SK-N-SH (cell line): ENCODE results near the gene QSOX1. TPM values are rescaled to one million over a fixed set of nuclear protein-coding genes. Genes with fewer than 3 reads are reported as not detected.

Source experiments
- CTCF ChIA-PET: fragments of 300-600, 350-600 bp; formaldehyde crosslinking; extraction: SDS; loops from one replicate; lab custom pipeline; 2021; lab: Yijun Ruan, JAX
- POLR2A ChIA-PET: fragments of 350-600 bp; sonication (Branson Sonifier 250); formaldehyde crosslinking; extraction: SDS; loops from one replicate; lab custom pipeline; 2020; ENCODE audit warnings: antibody characterized with exemption, inconsistent platforms; lab: Yijun Ruan, JAX
- DNase-seq: peaks from one replicate; pipeline ENCODE4 v3.0.0; 2012
- H2AFZ ChIP-seq: fragments of 200-600 bp; sonication (generic); 2 replicates; pipeline ENCODE4 v1.8.1; 2016; ENCODE audit warnings: antibody characterized with exemption, mild to moderate bottlenecking, low read depth
- H3F3A ChIP-seq: fragments of 200-600 bp; sonication (generic); replicated peaks from 2 replicates; pipeline ENCODE3; 2016; ENCODE audit warnings: antibody characterized with exemption, mild to moderate bottlenecking; ENCODE audit not compliant: insufficient read depth
- H3K27ac ChIP-seq, 2 experiments: fragments of 200-500 bp in 1 of 2; fragments of 200-600 bp in 1 of 2; sonication (Bioruptor generic) in 1 of 2; sonication (generic), shearing (Covaris generic) in 1 of 2; 2 replicates each; pipeline versions ENCODE4 v1.5.1 to v1.6.1; 2014 to 2016; ENCODE audit warnings: low read depth in 2 of 2, inconsistent platforms in 1 of 2, low read length in 1 of 2, mild to moderate bottlenecking in 1 of 2, mixed read lengths in 1 of 2
- H3K27me3 ChIP-seq: fragments of 200-600 bp; sonication (generic), shearing (Covaris generic); 2 replicates; pipeline ENCODE4 v1.6.1; 2016; ENCODE audit warnings: mixed run types; ENCODE audit not compliant: insufficient read depth
- H3K36me3 ChIP-seq, 2 experiments: fragments of 200-500 bp in 1 of 2; fragments of 200-600 bp in 1 of 2; sonication (Bioruptor generic) in 1 of 2; sonication (generic) in 1 of 2; replicated peaks in 1 of 2; 2 replicates each; pipeline versions ENCODE3 to v1.5.1; 2014 to 2016; ENCODE audit warnings: low read length in 1 of 2, mild to moderate bottlenecking in 1 of 2; ENCODE audit not compliant: insufficient read depth in 2 of 2, control insufficient read depth in 1 of 2
- H3K4me1 ChIP-seq, 2 experiments: fragments of 200-500 bp in 1 of 2; fragments of 200-600 bp in 1 of 2; sonication (Bioruptor generic) in 1 of 2; sonication (generic), shearing (Covaris generic) in 1 of 2; 2 replicates each; pipeline versions ENCODE4 v1.5.1 to v1.6.1; 2014 to 2016; ENCODE audit warnings: low read depth in 1 of 2, low read length in 1 of 2, mixed run types in 1 of 2; ENCODE audit not compliant: insufficient read depth in 2 of 2, control insufficient read depth in 1 of 2
- H3K4me2 ChIP-seq: fragments of 200-600 bp; sonication (generic), shearing (Covaris generic); 2 replicates; pipeline ENCODE4 v1.6.1; 2017; ENCODE audit warnings: mixed run types
- H3K4me3 ChIP-seq, 2 experiments: fragments of 200-500 bp in 1 of 2; fragments of 200-600 bp in 1 of 2; sonication (Bioruptor generic) in 1 of 2; sonication (generic), shearing (Covaris generic) in 1 of 2; 2 replicates each; pipeline versions ENCODE4 v1.5.1 to v1.8.1; 2014 to 2016; ENCODE audit warnings: low read depth in 2 of 2, inconsistent platforms in 1 of 2, low read length in 1 of 2, mild to moderate bottlenecking in 1 of 2, mixed read lengths in 1 of 2, moderate library complexity in 1 of 2
- H3K79me2 ChIP-seq: fragments of 200-600 bp; sonication (generic); 2 replicates; pipeline ENCODE4 v1.8.1; 2017; ENCODE audit warnings: mild to moderate bottlenecking; ENCODE audit not compliant: insufficient read depth
- H3K9ac ChIP-seq: fragments of 200-600 bp; sonication (generic); 2 replicates; pipeline ENCODE4 v1.6.1; 2017; ENCODE audit warnings: mixed run types
- H3K9me2 ChIP-seq: fragments of 200-600 bp; sonication (generic); 2 replicates; pipeline ENCODE4 v1.6.1; 2017; ENCODE audit warnings: mixed run types
- H3K9me3 ChIP-seq: fragments of 200-600 bp; sonication (generic); 2 replicates; pipeline ENCODE4 v1.6.1; 2017; ENCODE audit warnings: mixed run types, mild to moderate bottlenecking, moderate library complexity
- H4K20me1 ChIP-seq: fragments of 200-600 bp; sonication (generic); 2 replicates; pipeline ENCODE4 v1.6.1; 2017; ENCODE audit warnings: mild to moderate bottlenecking, mixed run types; ENCODE audit not compliant: insufficient read depth
- ELF1 ChIP-seq: IDR thresholded peaks from 2 replicates; pipeline ENCODE4 v1.4.0; 2012
- FOSL2 ChIP-seq: IDR thresholded peaks from 2 replicates; pipeline ENCODE4 v1.4.0; 2012; ENCODE audit warnings: low read depth, mild to moderate bottlenecking, moderate library complexity, borderline replicate concordance
- JUND ChIP-seq: IDR thresholded peaks from 2 replicates; pipeline ENCODE4 v1.4.0; 2012
- MXI1 ChIP-seq: IDR thresholded peaks from 2 replicates; pipeline ENCODE4 v1.6.1; 2012; ENCODE audit warnings: mild to moderate bottlenecking, low read depth, low read length, improper control_type of control experiment
- NFIC ChIP-seq: IDR thresholded peaks from 2 replicates; pipeline ENCODE4 v1.4.0; 2012; ENCODE audit warnings: borderline replicate concordance
- RAD21 ChIP-seq: IDR thresholded peaks from 2 replicates; pipeline ENCODE4 v1.6.1; 2012; ENCODE audit warnings: mild to moderate bottlenecking, low read length
- YY1 ChIP-seq: IDR thresholded peaks from 2 replicates; pipeline ENCODE4 v1.4.0; 2012; ENCODE audit warnings: low read depth, mild to moderate bottlenecking
- WGBS: methylation state at CpG from one replicate; pipeline ENCODE4 v1.1.6; 2017; ENCODE audit warnings: low lambda C conversion rate; 5-methylcytosine and 5-hydroxymethylcytosine counted together
- polyA plus RNA-seq, 3 experiments: library from polyadenylated mRNA; depleted of rRNA; stranded (reverse); fragments of >200 nt; gene quantifications; 2 replicates each; pipeline ENCODE4 v1.2.3, GENCODE V29; 2012
- TF ChIP-seq, protein P1 (sequence below): IDR thresholded peaks from 2 replicates; pipeline ENCODE4 v1.4.0; 2012; ENCODE audit warnings: low read depth, borderline replicate concordance
- TF ChIP-seq, protein P2 (sequence below): fragments of 150-350 bp; IDR thresholded peaks from 2 replicates; pipeline ENCODE4 v1.6.1; 2017; ENCODE audit warnings: antibody characterized with exemption, low read length, low read depth, borderline replicate concordance
- TF ChIP-seq, protein P3 (sequence below): fragments of 200-600 bp; sonication (generic); IDR thresholded peaks from 2 replicates; pipeline ENCODE4 v1.6.1; 2017; ENCODE audit warnings: antibody characterized with exemption, mild to moderate bottlenecking, moderate library complexity
- TF ChIP-seq, protein P4 (sequence below): IDR thresholded peaks from 2 replicates; pipeline ENCODE4 v1.6.1; 2012; ENCODE audit warnings: mild to moderate bottlenecking, low read depth, low read length, moderate library complexity

The QSOX1 gene
- polyA plus RNA-seq, 1 of the 3 experiments (the other 2 are of a cell fraction): 359 TPM

DNA sequence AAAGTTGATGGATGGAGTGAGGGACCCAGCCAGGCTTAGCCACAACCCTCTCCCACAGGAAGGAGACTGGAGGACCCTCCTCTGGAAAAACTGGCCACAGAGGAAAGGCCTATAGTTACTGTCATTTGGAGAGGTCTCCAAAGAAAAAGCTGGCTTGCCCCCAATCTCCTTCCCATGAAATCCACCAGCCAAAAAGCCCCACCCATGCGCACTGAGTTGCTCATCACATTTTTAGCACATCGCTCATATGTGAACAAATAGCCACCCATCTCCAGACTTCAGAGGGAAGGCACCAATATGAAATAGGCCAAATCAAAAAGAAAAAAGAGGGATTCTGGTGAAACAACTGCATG lies 36.9 kb upstream of the QSOX1 start:
- H3K36me3 ChIP-seq: peaks cover 0 to 14% of the 10 kb centered on the region in 2 experiments
- H3K9ac ChIP-seq: no peak overlapping the region
- H4K20me1 ChIP-seq: no peaks in the 10 kb centered on the region
- peak overlapping the region; percentile 47; the same call in 1 of the 2 replicates for H2AFZ ChIP-seq
- ChIA-PET POLR2A (no interaction called here), CTCF (no interaction called here)
- H3K4me3 ChIP-seq: no peak overlapping the region
- no peak overlapping the region for H3K4me2 ChIP-seq
- H3K9me3 ChIP-seq: no peaks in the 10 kb centered on the region
- H3K9me2 ChIP-seq: no peaks in the 10 kb centered on the region
- TF ChIP-seq ELF1 (no peak), NFIC (peak; percentile 17; the same call in 1 of the 2 replicates), FOSL2 (peak; percentile 52; the same call in 1 of the 2 replicates), JUND (peak; percentile 42)
- TF ChIP-seq, protein P1, sequence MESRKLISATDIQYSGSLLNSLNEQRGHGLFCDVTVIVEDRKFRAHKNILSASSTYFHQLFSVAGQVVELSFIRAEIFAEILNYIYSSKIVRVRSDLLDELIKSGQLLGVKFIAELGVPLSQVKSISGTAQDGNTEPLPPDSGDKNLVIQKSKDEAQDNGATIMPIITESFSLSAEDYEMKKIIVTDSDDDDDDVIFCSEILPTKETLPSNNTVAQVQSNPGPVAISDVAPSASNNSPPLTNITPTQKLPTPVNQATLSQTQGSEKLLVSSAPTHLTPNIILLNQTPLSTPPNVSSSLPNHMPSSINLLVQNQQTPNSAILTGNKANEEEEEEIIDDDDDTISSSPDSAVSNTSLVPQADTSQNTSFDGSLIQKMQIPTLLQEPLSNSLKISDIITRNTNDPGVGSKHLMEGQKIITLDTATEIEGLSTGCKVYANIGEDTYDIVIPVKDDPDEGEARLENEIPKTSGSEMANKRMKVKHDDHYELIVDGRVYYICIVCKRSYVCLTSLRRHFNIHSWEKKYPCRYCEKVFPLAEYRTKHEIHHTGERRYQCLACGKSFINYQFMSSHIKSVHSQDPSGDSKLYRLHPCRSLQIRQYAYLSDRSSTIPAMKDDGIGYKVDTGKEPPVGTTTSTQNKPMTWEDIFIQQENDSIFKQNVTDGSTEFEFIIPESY: no peak
- TF ChIP-seq, protein P2, sequence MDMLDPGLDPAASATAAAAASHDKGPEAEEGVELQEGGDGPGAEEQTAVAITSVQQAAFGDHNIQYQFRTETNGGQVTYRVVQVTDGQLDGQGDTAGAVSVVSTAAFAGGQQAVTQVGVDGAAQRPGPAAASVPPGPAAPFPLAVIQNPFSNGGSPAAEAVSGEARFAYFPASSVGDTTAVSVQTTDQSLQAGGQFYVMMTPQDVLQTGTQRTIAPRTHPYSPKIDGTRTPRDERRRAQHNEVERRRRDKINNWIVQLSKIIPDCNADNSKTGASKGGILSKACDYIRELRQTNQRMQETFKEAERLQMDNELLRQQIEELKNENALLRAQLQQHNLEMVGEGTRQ: no peak
- TF ChIP-seq, protein P3, sequence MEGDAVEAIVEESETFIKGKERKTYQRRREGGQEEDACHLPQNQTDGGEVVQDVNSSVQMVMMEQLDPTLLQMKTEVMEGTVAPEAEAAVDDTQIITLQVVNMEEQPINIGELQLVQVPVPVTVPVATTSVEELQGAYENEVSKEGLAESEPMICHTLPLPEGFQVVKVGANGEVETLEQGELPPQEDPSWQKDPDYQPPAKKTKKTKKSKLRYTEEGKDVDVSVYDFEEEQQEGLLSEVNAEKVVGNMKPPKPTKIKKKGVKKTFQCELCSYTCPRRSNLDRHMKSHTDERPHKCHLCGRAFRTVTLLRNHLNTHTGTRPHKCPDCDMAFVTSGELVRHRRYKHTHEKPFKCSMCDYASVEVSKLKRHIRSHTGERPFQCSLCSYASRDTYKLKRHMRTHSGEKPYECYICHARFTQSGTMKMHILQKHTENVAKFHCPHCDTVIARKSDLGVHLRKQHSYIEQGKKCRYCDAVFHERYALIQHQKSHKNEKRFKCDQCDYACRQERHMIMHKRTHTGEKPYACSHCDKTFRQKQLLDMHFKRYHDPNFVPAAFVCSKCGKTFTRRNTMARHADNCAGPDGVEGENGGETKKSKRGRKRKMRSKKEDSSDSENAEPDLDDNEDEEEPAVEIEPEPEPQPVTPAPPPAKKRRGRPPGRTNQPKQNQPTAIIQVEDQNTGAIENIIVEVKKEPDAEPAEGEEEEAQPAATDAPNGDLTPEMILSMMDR: no peak
- H3F3A ChIP-seq: peaks cover 8% of the 10 kb centered on the region
- no peaks in the 10 kb centered on the region; a peak in 1 of 4 replicates for H3K4me1 ChIP-seq
- WGBS: 67% methylated on average over 2 of the region's 2 CpGs
- H3K27ac ChIP-seq: peak overlapping the region in 1 of 2 experiments; percentile 44; a peak in 1 of 4 replicates
- H3K27me3 ChIP-seq: no peaks in the 10 kb centered on the region
- DNase-seq: no peak
- no peaks in the 10 kb centered on the region for H3K79me2 ChIP-seq

DNA sequence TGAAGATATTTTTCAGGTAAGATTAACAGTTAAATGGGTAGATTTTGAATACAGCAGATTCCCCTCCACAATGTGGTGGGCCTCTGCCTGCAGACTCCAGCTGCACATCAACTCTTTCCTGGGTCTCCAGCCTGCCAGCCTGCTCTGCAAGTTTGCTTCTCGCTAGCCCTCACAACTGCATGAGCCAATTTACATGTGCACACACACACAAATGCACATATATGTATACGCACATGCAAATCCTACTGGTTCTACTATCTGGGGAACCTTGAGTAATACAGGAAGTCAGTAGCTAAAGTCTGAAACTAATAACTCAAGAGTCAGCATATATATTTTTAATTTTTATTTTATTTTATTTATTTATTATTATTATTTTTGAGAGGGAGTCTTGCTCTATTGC lies 34.8 kb upstream of the QSOX1 start:
- WGBS: 88% methylated on average over 2 of the region's 2 CpGs
- no peaks in the 10 kb centered on the region for H3K4me1 ChIP-seq
- CTCF ChIA-PET: interaction anchor here (0.8 kb wide), 1 partner anchor 12 kb away, joined by 3 read pairs; no protein-coding TSS in a partner anchor
- peaks cover 0 to 3% of the 10 kb centered on the region in 2 experiments for H3K36me3 ChIP-seq
- no peak overlapping the region for H3K4me3 ChIP-seq
- no peak overlapping the region for H3K4me2 ChIP-seq
- POLR2A ChIA-PET: no interaction called here
- H3K27ac ChIP-seq: no peak overlapping the region
- H4K20me1 ChIP-seq: no peaks in the 10 kb centered on the region
- DNase-seq: no peak
- no peak overlapping the region for H3K9ac ChIP-seq
- H3K9me3 ChIP-seq: no peaks in the 10 kb centered on the region
- no peaks in the 10 kb centered on the region for H3K79me2 ChIP-seq
- H3F3A ChIP-seq: peaks cover 2% of the 10 kb centered on the region
- TF ChIP-seq, protein P3: no peak
- no peak for TF ChIP-seq RAD21
- TF ChIP-seq YY1: no peak
- no peak for TF ChIP-seq FOSL2
- TF ChIP-seq, protein P4, sequence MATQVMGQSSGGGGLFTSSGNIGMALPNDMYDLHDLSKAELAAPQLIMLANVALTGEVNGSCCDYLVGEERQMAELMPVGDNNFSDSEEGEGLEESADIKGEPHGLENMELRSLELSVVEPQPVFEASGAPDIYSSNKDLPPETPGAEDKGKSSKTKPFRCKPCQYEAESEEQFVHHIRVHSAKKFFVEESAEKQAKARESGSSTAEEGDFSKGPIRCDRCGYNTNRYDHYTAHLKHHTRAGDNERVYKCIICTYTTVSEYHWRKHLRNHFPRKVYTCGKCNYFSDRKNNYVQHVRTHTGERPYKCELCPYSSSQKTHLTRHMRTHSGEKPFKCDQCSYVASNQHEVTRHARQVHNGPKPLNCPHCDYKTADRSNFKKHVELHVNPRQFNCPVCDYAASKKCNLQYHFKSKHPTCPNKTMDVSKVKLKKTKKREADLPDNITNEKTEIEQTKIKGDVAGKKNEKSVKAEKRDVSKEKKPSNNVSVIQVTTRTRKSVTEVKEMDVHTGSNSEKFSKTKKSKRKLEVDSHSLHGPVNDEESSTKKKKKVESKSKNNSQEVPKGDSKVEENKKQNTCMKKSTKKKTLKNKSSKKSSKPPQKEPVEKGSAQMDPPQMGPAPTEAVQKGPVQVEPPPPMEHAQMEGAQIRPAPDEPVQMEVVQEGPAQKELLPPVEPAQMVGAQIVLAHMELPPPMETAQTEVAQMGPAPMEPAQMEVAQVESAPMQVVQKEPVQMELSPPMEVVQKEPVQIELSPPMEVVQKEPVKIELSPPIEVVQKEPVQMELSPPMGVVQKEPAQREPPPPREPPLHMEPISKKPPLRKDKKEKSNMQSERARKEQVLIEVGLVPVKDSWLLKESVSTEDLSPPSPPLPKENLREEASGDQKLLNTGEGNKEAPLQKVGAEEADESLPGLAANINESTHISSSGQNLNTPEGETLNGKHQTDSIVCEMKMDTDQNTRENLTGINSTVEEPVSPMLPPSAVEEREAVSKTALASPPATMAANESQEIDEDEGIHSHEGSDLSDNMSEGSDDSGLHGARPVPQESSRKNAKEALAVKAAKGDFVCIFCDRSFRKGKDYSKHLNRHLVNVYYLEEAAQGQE: no peak
- TF ChIP-seq MXI1: no peak
- TF ChIP-seq, protein P1: no peak
- no peak for TF ChIP-seq JUND
- H2AFZ ChIP-seq: no peak overlapping the region
- no peaks in the 10 kb centered on the region for H3K9me2 ChIP-seq
- H3K27me3 ChIP-seq: no peaks in the 10 kb centered on the region
